CD4-positive, alpha-beta T cell treated with Interleukin-17A for 4 hours (primary cell): ENCODE results near the gene TOP2B.

Source experiments
- DNase-seq: peaks from one replicate; pipeline ENCODE4 v3.0.0-alpha.2; 2020; ENCODE audit warnings: mixed read lengths

Gene TOP2B

DNA sequence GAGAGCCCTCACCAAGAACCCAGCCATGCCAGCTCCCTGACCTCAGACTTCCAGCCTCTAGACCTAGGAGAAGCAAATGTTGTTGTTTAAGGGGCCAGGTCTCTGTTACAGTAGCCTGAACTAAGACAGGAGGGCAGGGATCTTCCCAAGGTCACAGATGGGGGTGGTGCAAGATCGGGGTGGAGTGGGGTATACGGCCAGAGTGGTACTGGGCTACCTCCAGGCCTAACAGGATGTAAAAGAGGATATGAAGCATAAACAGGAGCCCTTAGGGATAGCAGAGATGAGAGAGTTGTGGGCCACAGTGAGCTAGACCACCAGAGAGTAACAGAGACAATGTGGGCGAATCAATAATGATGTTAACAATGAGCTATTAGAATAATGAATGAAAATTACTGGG lies 82.9 kb downstream of the TOP2B start:
- DNase-seq: no peak

DNA sequence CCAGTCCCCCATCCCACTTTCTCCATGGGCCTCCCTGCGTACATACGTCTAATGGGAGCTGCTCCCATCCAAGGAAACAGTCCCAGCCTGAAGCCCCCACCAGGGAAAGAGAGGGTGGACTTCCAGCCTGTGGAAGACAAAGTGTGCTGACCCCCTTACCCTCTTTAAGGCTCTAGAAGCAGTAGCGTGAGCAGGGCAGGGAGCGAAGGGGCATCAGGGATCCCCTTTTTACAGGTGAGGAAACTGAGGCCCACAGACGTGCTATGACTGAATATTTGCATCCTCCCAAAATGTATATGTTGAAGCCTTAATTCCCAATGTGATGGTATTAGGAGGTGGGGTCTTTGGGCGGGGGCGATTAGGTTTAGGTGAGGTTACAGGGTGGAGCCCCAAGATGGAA lies 83.4 kb downstream of the TOP2B start:
- DNase-seq: no peak

DNA sequence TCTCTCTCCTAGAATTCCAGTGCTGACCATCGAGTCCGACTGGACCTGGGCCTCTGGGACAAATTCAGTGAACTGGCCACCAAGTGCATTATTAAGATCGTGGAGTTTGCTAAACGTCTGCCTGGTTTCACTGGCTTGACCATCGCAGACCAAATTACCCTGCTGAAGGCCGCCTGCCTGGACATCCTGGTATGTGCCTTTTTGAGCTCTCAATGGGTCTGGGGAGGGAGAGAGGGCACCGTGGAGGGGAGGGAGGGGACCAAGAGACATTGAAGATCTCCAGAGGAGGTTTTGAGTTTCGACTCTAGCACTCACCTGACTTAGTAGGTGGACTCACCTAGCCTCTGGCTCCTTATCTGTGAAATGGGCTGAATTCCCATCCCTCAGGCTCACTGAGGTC lies 84.2 kb downstream of the TOP2B start:
- DNase-seq: no peak

DNA sequence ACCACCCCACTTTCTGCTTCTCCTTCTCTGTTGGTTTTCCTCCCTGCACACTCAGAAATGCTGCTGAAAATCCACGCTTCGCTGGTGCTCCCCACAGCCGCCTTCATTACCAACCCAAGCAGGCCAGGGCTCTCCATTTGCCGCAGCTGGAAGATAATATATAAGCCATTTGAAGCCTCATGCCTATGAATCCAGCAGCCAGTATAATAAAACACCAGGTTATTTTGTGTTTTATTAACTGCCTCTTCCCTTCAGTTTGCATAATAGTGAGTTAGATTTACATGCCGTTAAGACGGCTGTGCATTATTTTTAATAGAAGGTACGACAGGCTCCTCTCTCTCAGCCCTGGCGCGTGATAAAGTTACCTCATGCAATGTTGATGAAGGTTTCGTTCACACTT lies 86.6 kb downstream of the TOP2B start:
- no peak for DNase-seq

DNA sequence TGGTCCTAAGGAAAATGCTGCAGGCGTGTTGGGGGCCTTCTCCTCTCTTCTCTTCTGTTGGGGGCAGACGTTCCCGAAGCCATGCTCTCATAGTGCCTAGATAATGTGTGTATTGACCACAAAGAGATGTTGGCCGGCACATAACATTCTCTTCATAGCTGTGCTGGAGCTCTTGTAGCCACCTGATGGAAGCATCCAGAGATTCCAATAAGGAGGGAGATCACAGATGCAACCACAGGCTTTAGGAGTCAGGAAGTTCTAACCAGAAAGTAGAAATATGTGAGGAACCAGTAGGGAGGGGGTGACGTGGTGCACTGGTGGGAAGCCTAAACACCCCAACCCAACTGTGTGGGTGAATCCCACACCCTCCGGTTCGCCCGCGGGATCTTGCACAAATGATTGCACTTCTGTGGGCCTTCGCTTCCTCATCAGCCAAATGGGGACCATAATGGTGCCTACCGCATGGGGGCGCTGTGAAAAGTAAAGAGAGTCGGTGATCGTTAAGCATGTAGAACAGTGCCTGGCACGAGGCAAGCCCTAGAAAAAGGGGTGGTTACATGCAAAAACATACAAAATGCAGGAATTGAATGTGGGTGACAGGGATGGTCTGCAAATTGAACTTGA lies 87.8 kb downstream of the TOP2B start:
- DNase-seq: no peak

DNA sequence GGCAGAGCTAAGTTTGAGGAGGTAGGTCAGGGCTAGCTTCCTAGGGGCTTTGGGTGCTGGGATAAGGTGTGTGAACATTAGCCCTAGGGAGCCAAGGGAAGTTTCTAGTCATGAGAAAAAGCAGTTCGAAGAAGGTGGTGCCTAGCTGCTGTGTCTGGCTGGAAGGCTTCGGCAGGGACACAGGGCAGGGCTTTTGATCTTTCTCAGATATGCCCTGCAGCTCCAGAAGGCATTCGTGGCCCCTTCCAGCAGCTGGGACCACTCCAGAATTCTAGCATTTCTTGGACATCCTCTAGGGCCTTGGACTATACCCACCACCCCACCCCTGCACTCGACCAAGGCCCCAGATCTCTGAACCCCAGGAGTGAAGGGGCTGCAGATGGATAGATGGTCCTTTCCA lies 88.6 kb downstream of the TOP2B start:
- DNase-seq: no peak

DNA sequence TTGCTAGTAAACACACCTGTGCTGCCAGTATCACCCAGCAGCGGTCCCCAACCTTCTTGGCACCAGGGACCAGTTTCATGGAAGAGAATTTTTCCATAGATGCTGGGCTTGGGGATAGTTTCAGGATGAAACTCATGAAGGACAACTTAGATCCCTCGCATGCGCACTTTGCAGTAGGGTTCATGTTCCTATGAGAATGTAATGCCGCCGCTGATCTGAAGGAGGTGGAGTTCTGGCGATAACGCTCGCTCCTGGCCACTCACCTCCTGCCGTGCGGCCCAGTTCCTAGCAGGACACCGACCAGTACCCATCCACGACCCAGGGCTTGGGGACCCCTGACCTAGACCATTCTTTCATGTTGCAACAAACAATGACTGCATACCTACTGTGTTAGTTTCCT lies 89.7 kb downstream of the TOP2B start:
- DNase-seq: no peak

DNA sequence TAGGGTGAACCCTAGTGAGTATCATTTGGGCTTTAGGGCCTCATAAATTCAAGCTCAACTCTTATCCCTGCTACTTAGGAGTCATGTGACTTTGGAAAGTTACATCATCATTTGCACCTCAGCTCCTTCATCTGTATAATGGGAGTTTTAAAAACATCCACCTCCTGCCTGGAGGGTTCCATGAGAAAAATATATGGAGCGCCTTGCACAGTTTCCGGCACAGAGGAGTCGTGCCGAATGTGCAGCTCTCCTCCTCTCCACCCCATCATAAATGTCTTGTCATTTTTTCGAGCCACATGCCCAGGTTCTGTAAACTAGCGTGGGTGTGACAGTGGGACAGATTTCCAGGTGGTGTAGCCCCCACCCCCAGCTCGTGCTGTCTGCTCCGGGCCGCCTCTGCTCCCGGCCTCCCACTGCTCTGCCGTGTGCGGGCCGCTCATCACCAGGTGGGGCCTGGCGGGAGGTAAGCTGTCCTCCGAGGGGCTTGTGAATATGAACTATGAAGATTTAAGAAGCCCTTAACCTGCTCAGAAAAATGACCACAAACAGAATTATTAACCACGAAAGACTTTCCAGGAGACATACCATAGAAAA lies 90.4 kb downstream of the TOP2B start:
- DNase-seq: no peak

DNA sequence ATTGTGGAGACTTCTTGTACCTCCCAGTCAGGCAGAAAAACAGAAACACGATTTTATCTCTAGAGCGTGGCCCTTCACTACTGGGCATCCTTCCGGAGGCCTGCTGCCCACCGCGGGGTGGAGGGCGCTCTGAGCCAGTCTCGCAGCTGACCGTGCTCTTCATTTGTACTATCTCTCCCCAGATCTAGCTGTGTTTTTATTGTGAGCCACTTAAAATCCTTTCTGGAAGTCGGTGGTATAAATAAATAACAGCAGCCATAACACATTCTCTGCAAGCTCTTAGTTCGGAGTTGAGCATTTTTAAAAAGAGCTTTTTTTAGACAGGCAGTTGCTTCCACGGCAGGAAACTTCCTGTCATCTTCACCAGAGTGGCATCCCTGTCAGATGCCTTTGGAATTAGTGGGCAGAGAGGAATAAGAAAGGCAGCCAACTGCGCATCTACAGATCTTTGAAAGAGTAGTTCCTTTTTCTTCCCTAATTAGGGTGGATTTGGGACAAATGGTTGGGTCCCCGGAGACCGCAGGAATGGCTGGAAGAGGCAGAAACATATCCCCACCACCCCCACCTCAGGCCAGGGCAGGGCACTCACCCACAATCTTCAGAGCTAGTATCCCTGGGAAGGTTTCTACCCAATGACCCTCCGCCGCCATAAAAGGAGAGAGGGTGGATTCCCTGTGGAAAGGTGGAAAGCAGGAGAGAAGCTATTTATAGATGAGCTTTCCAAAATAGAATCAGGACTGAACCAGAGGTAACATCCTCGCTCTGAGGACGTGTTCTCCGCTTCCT lies 91.1 kb downstream of the TOP2B start:
- DNase-seq: no peak

DNA sequence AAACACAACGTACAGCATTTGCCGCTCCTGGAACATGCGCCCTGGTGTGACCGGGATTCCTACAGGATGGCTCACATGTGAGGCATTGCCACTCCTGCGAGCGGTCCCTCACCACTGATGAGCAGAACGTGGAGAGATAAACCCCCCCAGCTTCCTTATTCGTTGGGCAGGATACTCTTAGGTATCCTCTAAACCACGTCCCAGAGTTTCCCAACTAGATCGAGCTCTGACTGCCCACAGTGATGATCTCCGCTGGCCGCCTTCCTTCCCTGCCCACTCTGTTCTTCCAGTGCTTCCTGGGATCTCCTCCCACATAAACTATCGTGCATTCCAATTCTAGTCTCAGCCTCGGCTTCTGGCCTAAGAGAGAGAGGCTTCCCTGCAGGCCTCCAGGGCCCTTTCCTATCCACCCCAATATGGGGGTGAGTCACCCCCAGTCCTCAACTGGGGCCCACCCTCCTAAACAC lies 91.8 kb downstream of the TOP2B start:
- DNase-seq: no peak

DNA sequence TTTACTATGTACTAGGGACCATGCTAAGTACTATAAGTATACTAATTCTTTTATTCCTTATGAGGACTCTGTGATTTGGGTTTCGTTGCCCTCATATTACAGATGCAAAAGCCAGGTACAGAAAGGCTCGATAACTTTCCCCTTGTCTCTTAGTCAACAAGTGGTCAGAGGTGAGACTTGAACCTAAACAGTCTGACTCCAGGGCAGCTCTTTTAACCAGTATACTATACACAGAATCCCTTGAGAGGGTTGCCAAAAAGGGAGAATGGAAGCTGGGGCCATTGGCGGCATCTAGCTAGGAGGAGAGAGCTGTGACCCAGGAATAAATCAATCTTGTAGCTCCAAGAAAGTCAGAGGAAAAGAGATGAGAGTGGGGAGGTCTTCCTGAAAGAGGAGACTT lies 92.4 kb downstream of the TOP2B start:
- no peak for DNase-seq

DNA sequence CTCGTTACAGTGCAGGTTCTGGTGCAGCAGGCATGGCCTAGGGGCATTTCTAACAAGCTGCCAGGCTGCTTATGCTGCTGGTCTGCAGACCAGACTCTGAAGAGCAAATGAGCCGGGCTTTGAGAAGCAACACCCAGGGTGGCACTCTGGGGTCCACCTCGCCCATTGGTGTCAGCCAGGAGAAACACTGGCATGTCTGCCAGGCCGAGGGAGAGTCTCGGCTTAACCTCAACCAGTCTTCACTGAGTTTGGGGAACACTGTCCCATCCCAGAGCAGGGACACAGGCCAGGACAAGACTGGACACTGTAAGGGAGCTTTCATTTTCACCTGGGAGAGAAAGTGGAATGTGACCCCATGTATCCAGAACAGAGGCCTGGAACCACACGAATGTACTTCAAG lies 93.4 kb downstream of the TOP2B start:
- DNase-seq: no peak

DNA sequence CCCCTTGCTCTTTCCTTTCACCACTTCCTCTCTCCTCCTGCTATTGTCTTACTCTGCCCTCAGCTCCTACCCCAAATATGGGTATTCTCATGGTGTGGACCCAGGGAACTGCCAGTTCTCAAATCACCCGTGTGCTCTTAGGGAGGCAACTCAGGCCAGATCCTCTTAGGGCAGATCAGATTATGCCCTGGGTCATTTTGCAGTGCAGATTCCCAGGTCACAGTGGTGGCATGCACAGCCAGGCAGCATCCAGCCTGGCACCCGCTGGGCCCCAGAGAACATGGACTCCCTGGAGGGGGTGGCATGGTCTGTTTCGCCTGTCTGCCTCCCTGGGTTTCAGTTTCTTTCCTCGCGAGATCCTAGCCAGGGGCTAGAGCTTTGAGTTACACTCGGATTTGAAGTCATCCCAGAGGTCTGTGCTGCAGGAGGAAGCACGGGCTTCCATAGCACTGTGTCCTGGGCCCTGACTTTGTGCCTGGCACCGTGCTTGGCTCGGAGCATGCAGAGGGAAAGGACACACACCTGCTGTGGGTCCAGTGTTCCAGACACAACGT lies 96.1 kb downstream of the TOP2B start:
- no peak for DNase-seq

DNA sequence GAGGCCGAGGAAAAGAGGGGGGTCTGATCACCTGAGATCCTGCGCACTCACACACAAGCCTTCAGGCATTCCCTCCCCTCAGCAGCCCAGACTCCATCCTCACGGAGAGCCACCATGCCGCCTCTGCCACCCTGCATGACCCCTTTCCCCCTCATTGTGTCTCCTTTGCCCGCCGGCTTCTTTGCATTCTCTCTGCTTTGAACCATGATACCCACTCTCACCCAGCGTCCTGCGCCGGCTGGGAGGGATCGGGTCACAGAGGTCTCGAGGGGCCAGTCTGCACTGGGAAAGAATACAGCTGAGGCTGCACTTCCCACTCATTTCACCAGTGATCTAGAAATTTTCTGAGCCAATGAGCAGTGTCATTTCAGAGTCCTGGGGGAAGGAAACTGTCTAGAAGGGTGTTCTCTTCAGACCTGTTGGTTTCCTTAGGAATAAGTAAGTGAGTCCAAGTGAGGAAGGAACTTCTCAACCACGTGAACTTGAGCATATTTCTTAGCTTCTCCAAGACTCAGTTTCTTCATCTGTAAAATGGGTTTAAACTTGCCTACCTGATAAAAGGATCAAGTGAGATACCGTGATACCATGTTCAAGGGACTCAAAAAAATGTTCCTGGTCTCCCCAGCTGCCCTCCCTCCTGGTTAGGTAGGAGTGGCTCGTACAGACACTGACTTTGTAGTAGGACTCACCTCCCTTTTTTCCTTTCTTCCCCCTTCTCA lies 96.7 kb downstream of the TOP2B start:
- no peak for DNase-seq

DNA sequence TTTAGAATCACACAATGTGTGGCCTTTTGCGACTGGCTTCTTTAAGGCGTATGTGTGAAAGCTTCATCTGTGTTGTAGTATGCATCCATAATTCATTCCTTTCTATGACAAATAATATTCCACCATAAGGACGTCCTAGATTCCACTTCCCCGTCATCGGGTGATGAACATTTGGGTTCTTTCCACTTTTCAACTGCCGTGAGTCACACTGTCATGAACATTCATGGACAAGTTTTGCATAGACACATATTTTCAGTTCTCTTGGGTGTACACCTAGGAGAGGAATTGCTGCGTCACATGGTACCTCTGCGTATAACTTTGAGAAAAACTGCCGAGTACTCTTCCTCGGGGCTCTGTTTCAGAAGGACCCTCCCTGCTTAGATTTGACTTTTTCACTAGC lies 97.3 kb downstream of the TOP2B start:
- no peak for DNase-seq

DNA sequence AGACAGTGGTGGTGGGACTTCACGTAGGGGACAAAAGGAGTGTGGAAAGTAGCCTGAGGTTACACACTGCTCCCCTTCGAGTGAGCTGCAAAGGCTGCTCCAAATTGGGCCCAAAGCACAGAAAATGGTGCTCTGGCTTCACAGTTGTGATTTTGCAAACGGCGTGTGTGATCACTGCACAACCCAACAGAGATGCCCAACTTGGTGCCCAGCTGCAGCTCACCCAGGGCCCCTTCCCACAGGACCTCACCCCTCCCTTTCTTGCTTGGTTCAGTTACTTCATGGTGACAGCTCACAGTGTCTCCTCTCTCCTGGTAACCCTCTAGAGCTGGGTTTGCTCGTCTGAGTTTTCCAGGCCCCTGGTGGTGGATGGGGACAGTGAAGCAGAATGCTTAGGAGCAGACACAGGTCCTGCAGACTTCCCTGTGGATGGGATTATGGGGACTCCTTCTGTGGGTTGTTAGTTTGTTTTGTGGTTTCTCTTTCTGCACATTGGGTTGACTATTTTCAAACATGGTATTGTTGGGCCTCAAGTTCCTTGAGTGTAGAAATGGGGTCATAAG lies 98.3 kb downstream of the TOP2B start:
- DNase-seq: no peak

DNA sequence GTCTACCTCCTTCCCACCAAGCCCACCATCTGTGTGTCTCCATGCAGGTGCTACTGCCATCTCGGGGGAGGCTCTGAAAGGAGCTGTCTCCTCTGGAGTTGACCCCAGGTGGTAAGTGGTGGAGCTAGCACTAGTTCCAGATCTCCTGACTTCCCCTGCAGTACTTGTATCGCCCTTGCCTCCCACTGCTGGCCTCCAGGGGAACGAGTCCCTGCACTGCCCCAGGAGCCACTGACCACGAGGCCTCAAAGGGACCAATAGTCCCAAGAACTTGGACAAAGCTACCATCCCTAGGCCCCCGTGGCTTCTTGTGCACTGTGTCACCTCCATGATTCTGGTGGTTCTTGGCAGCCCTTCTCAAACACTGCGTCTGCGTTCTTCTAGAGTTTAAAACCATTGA lies 98.9 kb downstream of the TOP2B start:
- DNase-seq: no peak

DNA sequence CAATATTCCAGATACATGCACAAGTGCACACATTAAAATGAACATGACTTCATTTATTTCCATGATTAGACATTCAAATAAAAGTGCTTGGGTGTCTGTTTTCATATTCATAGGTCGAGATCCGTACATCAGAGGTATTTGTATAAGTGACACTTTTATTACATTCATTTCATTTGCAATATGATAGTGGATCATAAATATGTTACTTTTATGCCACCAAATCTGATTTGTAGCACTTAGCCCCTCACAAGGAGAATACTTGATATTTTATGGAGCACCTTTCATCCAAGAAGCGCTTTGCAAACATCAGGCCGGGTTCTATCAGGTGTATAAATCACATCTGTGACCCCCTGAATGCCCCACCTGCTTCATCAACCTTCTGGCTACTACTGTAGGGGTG lies 100.6 kb downstream of the TOP2B start:
- no peak for DNase-seq

DNA sequence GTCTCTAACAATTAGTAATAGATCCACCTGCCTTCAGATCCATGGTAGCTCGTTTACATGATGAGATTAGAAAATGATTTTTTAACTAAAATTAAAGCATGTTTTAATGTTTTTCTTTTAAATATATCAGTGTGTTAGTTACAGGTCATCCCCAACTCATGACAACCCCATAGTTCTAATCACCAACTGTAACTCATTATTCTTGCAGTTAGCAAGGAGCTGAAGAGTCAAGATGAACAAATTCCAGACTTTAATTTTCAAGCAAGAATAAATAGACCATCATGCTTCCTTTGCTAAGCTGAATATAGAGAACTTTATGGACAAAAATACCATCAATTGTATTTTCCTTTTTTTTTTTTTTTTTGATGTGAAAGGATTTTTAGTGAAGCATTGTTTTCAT lies 101.1 kb downstream of the TOP2B start:
- DNase-seq: no peak

DNA sequence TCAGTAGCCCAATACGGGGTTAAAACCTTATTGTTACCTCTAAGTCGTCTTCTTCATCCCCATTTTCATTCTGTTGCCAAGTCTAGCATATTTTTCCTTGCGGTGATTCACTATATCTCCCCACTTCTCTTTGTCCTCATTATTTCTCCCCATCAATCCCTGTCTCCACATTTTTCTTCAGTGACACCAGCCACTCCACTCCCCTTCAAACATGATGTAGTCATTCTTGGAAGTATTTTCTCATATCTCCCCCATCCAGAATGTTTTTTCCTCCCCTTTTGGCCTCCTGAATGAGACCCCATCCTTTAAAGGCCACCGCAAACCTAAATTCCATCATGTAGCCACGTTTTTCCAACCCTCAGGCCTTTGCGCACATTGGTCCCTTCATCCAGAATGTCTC lies 105.9 kb downstream of the TOP2B start:
- no peak for DNase-seq

DNA sequence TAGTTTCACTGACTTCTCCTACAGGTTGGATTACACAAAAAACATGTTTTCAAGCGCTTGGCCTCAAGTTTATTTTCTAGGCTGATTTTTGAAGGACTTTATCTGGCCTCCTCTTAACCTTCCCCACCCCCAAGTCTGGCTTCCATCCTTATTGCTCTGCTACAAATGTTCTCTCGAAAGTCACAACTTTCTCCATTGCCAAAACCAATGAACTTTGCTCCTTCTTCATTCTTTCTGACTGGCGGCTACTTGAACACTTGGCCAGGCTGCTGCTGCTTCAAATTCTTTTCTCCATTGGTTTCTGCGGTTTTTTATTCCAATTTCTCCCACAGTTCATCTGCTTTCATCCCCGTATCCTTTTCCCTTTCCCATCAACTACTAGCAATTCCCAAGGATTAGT lies 106.6 kb downstream of the TOP2B start:
- DNase-seq: no peak

DNA sequence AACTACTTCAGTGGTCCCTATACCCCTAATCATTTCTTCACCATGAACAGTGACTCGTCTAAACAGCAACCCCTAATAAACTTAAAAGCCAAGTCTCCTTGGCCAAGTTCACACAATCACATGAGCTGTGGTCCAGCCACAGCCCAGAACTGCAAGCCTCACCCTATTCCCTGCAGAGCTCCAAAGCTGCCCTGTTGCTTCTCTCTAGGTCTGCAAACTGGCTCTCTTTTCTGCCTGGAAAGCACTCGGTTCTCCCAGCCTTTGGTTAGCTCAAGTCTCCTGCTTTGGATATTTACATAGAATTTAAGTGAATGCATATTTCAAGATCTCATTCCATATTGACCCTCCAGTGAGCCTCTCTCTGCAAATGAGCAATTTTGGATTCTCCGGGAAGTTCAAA lies 107.0 kb downstream of the TOP2B start:
- no peak for DNase-seq

DNA sequence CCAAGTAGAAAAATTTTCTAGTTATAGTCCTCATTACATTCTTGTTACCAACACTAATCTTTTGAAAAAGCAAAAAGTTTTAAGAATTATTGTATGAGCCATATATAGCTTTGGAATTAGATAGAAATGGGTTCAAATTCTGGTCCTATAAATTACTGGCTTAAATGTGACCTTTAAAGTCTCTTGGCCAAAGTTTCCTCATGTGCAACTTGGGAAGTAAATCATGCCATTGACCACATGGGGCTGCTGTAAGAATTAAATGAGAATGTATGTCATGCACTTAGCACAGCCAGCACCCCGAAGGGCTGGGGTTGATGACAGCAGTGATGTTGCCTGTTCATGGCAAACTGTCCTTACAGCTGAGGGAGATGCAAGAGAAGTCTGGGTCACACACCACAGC lies 108.3 kb downstream of the TOP2B start:
- no peak for DNase-seq
